H9 (cell line): ENCODE measurements around the gene TMED10. TPM values are rescaled to one million over a fixed set of nuclear protein-coding genes. Genes with fewer than 3 reads are reported as not detected.

Experiments
- DNase-seq: peaks from one replicate; pipeline ENCODE4 v3.0.0-alpha.2; 2017
- H2AFZ ChIP-seq: one replicate; pipeline ENCODE4 v1.6.1; 2013; ENCODE audit warnings: mild to moderate bottlenecking, low read length, control low read depth, moderate library complexity
- H2AK5ac ChIP-seq: 2 replicates; pipeline ENCODE4 v1.6.1; 2013; ENCODE audit warnings: low read length, control low read depth, mixed read lengths; ENCODE audit not compliant: insufficient read length
- H2BK120ac ChIP-seq: one replicate; pipeline ENCODE4 v1.6.1; 2013; ENCODE audit warnings: low read depth, mild to moderate bottlenecking, low read length, control low read depth, inconsistent platforms; ENCODE audit not compliant: poor library complexity, severe bottlenecking
- H2BK12ac ChIP-seq: 2 replicates; pipeline ENCODE4 v1.6.1; 2013; ENCODE audit warnings: low read length, control low read depth, mixed read lengths, low read depth; ENCODE audit not compliant: insufficient read length
- H2BK15ac ChIP-seq: 2 replicates; pipeline ENCODE4 v1.6.1; 2013; ENCODE audit warnings: low read depth, low read length, control low read depth
- H2BK20ac ChIP-seq: one replicate; pipeline ENCODE4 v1.6.1; 2013; ENCODE audit warnings: low read depth, mild to moderate bottlenecking, low read length, control low read depth, inconsistent platforms; ENCODE audit not compliant: poor library complexity, severe bottlenecking
- H2BK5ac ChIP-seq: 2 replicates; pipeline ENCODE4 v1.6.1; 2013; ENCODE audit warnings: low read length, control low read depth, mixed read lengths; ENCODE audit not compliant: insufficient read length
- H3K14ac ChIP-seq: 2 replicates; pipeline ENCODE4 v1.6.1; 2013; ENCODE audit warnings: low read length, control low read depth; ENCODE audit not compliant: insufficient read depth
- H3K18ac ChIP-seq: 2 replicates; pipeline ENCODE4 v1.6.1; 2013; ENCODE audit warnings: low read depth, mild to moderate bottlenecking, mixed read lengths, low read length, control low read depth; ENCODE audit not compliant: insufficient read length
- H3K23ac ChIP-seq: 2 replicates; pipeline ENCODE4 v1.6.1; 2013; ENCODE audit warnings: low read length, control low read depth, mixed read lengths, low read depth; ENCODE audit not compliant: insufficient read length
- H3K23me2 ChIP-seq: 2 replicates; pipeline ENCODE4 v1.6.1; 2013; ENCODE audit warnings: low read depth, mild to moderate bottlenecking, mixed read lengths, low read length, control low read depth; ENCODE audit not compliant: insufficient read length, poor library complexity, severe bottlenecking
- H3K27ac ChIP-seq: 2 replicates; pipeline ENCODE4 v1.5.1; 2013; ENCODE audit warnings: low read length, control low read depth, mixed read lengths, low read depth; ENCODE audit not compliant: insufficient read length
- H3K27me3 ChIP-seq: 2 replicates; pipeline ENCODE4 v1.6.1; 2013; ENCODE audit warnings: low read length, control low read depth, inconsistent platforms; ENCODE audit not compliant: insufficient read depth
- H3K4ac ChIP-seq: 2 replicates; pipeline ENCODE4 v1.6.1; 2013; ENCODE audit warnings: low read depth, mild to moderate bottlenecking, control low read depth, inconsistent platforms, low read length, moderate library complexity
- H3K4me1 ChIP-seq: 2 replicates; pipeline ENCODE4 v1.6.1; 2013; ENCODE audit warnings: low read length, control low read depth, inconsistent platforms; ENCODE audit not compliant: insufficient read depth
- H3K4me2 ChIP-seq: 2 replicates; pipeline ENCODE4 v1.6.1; 2013; ENCODE audit warnings: low read length, control low read depth, mixed read lengths; ENCODE audit not compliant: insufficient read length, insufficient read depth
- H3K56ac ChIP-seq: 2 replicates; pipeline ENCODE4 v1.6.1; 2013; ENCODE audit warnings: low read depth, mild to moderate bottlenecking, mixed read lengths, low read length, control low read depth; ENCODE audit not compliant: insufficient read length
- H3K79me1 ChIP-seq: 2 replicates; pipeline ENCODE4 v1.6.1; 2013; ENCODE audit warnings: low read depth, mild to moderate bottlenecking, moderate library complexity, low read length, control low read depth, inconsistent platforms; ENCODE audit not compliant: insufficient read depth, poor library complexity, severe bottlenecking
- H3K79me2 ChIP-seq: 2 replicates; pipeline ENCODE4 v1.6.1; 2013; ENCODE audit warnings: low read length, control low read depth, inconsistent platforms; ENCODE audit not compliant: insufficient read depth
- H3K9ac ChIP-seq: 2 replicates; pipeline ENCODE4 v1.6.1; 2013; ENCODE audit warnings: low read length, control low read depth, mixed read lengths; ENCODE audit not compliant: insufficient read length; ENCODE audit errors: extremely low read depth
- H3K9me3 ChIP-seq: one replicate; pipeline ENCODE4 v1.6.1; 2013; ENCODE audit warnings: low read depth, low read length, inconsistent platforms; ENCODE audit not compliant: control insufficient read depth
- H3T11ph ChIP-seq: one replicate; pipeline ENCODE4 v1.6.1; 2013; ENCODE audit warnings: mild to moderate bottlenecking, low read length, control low read depth, inconsistent platforms
- H4K20me1 ChIP-seq: one replicate; pipeline ENCODE4 v1.6.1; 2013; ENCODE audit not compliant: control insufficient read depth, insufficient read length, insufficient read depth
- H4K5ac ChIP-seq: 2 replicates; pipeline ENCODE4 v1.6.1; 2013; ENCODE audit warnings: low read depth, mild to moderate bottlenecking, mixed read lengths, low read length, control low read depth; ENCODE audit not compliant: insufficient read length
- H4K8ac ChIP-seq: replicated peaks from 2 replicates; pipeline ENCODE4 v1.6.1; 2013; ENCODE audit warnings: low read length, control low read depth, mixed read lengths, low read depth; ENCODE audit not compliant: insufficient read length
- H4K91ac ChIP-seq: 2 replicates; pipeline ENCODE4 v1.6.1; 2013; ENCODE audit warnings: low read depth, mild to moderate bottlenecking, moderate library complexity, mixed read lengths, low read length, control low read depth; ENCODE audit not compliant: insufficient read length
- H3K27ac Mint-ChIP-seq, 3 experiments: 2 replicates in 2 of 3; 3 replicates in 1 of 3; pipeline ENCODE4 v1.8.0; 2020 to 2021; ENCODE audit warnings: mixed read lengths in 3 of 3, mild to moderate bottlenecking in 1 of 3, moderate library complexity in 1 of 3
- H3K27me3 Mint-ChIP-seq: 2 replicates; pipeline ENCODE4 v1.8.0; 2021; ENCODE audit warnings: low read depth, mild to moderate bottlenecking, moderate library complexity, mixed read lengths
- H3K36me3 Mint-ChIP-seq, 3 experiments: 2 replicates in 2 of 3; 3 replicates in 1 of 3; pipeline ENCODE4 v1.8.0; 2020 to 2021; ENCODE audit warnings: low read depth in 3 of 3, mixed read lengths in 3 of 3; ENCODE audit not compliant: insufficient read depth in 1 of 3
- H3K4me1 Mint-ChIP-seq, 2 experiments: 2 replicates each; pipeline ENCODE4 v1.8.0; 2020; ENCODE audit warnings: mixed read lengths in 2 of 2
- H3K4me3 Mint-ChIP-seq, 2 experiments: 2 replicates in 1 of 2; 3 replicates in 1 of 2; pipeline ENCODE4 v1.8.0; 2020 to 2021; ENCODE audit warnings: mild to moderate bottlenecking in 2 of 2, mixed read lengths in 2 of 2, moderate library complexity in 1 of 2
- H3K9me3 Mint-ChIP-seq, 2 experiments: 2 replicates in 1 of 2; 3 replicates in 1 of 2; pipeline ENCODE4 v1.8.0; 2020; ENCODE audit warnings: mild to moderate bottlenecking in 2 of 2, mixed read lengths in 2 of 2, moderate library complexity in 1 of 2
- WGBS: extraction: QIAGEN DNeasy Blood & Tissue Kit; methylation state at CpG from one replicate; pipeline ENCODE4 v1.1.7; 2013; ENCODE audit warnings: missing lambda C conversion rate, low lambda C conversion rate, mixed read lengths; ENCODE audit not compliant: insufficient read length; ENCODE audit errors: extremely low coverage; 5-methylcytosine and 5-hydroxymethylcytosine counted together
- total RNA-seq: library from RNA; stranded (reverse); gene quantifications from 2 replicates; pipeline ENCODE4 v1.2.1, GENCODE V29; 2021
- TF ChIP-seq, protein P1 (sequence below): fragments of 200-600 bp; sonication (generic); conservative IDR thresholded peaks from 3 replicates; pipeline ENCODE4 v1.8.0; 2021; ENCODE audit warnings: antibody characterized with exemption, mild to moderate bottlenecking

The TMED10 gene
- total RNA-seq, 1 experiment from 2014 or later: 176 TPM

DNA sequence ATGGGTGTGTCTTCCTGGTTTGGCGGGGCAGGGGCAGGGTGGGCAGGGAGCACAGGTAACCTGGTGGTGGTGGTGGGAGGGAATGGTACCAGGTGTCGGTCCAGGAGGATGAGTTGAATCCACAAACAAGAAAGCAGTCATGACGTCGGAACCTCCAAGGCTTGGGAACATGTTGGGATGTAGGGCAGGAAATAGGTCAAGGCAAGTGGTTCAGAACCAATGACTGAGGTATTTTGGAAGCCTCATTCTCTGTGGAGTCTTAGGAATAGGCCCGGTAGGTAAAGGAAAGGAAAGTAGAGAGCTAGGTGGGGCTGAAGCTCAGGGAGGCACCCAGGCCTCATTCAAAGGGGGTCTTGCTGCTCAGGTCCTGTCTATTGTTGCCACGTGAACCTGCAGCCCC, 39.1 kb upstream of the TMED10 start:
- no peaks in the 10 kb centered on the region for H3K27me3 Mint-ChIP-seq
- Histone ChIP-seq H3K9me3 (no peaks in the 10 kb centered on the region), H3K9ac (no peak overlapping the region), H3K23me2 (no peaks in the 10 kb centered on the region), H3K4ac (no peak overlapping the region), H2BK20ac (no peak overlapping the region), H3K4me2 (no peak overlapping the region), H3K14ac (no peak overlapping the region), H4K8ac (no peak overlapping the region), H3T11ph (no peak overlapping the region), H2AFZ (no peak overlapping the region), H3K56ac (no peak overlapping the region), H2BK120ac (no peak overlapping the region), H3K27me3 (no peaks in the 10 kb centered on the region), H4K20me1 (no peaks in the 10 kb centered on the region), H2BK12ac (no peak overlapping the region), H3K23ac (no peak overlapping the region), H2BK5ac (no peak overlapping the region), H3K79me2 (no peaks in the 10 kb centered on the region), H4K5ac (no peak overlapping the region), H3K79me1 (no peaks in the 10 kb centered on the region), H3K18ac (no peak overlapping the region), H4K91ac (no peak overlapping the region), H2BK15ac (no peak overlapping the region), H3K27ac (no peak overlapping the region), H3K4me1 (no peaks in the 10 kb centered on the region; the same call in 1 of the 2 replicates), H2AK5ac (no peak overlapping the region)
- no peak overlapping the region for H3K27ac Mint-ChIP-seq
- no peaks in the 10 kb centered on the region for H3K9me3 Mint-ChIP-seq
- DNase-seq: no peak
- H3K36me3 Mint-ChIP-seq: no peaks in the 10 kb centered on the region
- peaks cover 5 to 8% of the 10 kb centered on the region in 2 experiments for H3K4me1 Mint-ChIP-seq
- TF ChIP-seq, protein P1, sequence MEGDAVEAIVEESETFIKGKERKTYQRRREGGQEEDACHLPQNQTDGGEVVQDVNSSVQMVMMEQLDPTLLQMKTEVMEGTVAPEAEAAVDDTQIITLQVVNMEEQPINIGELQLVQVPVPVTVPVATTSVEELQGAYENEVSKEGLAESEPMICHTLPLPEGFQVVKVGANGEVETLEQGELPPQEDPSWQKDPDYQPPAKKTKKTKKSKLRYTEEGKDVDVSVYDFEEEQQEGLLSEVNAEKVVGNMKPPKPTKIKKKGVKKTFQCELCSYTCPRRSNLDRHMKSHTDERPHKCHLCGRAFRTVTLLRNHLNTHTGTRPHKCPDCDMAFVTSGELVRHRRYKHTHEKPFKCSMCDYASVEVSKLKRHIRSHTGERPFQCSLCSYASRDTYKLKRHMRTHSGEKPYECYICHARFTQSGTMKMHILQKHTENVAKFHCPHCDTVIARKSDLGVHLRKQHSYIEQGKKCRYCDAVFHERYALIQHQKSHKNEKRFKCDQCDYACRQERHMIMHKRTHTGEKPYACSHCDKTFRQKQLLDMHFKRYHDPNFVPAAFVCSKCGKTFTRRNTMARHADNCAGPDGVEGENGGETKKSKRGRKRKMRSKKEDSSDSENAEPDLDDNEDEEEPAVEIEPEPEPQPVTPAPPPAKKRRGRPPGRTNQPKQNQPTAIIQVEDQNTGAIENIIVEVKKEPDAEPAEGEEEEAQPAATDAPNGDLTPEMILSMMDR: no peak
- H3K4me3 Mint-ChIP-seq: no peak overlapping the region
- no CpG with 5 or more reads among the region's 6 CpGs for WGBS
